Osteoblast (primary cell): Measurements from ENCODE around the gene ADGRD1. TPM values are rescaled to one million over a fixed set of nuclear protein-coding genes. Genes with fewer than 3 reads are reported as not detected.

Experiments used
- DNase-seq: peaks from one replicate; pipeline ENCODE4 v3.0.0; 2011; ENCODE audit warnings: low spot score, mixed read lengths; ENCODE audit not compliant: insufficient read length; ENCODE audit errors: missing footprints
- H2AFZ ChIP-seq: 2 replicates; pipeline ENCODE4 v1.6.0; 2011; ENCODE audit warnings: mild to moderate bottlenecking, low read length
- H3K27ac ChIP-seq: 2 replicates; pipeline ENCODE4 v1.5.1; 2011; ENCODE audit warnings: mild to moderate bottlenecking, low read depth, low read length, moderate library complexity
- H3K27me3 ChIP-seq: 2 replicates; pipeline ENCODE4 v1.6.0; 2012; ENCODE audit warnings: mild to moderate bottlenecking, control low read depth, inconsistent platforms, low read length, moderate library complexity; ENCODE audit not compliant: insufficient read depth
- H3K36me3 ChIP-seq: 2 replicates; pipeline ENCODE4 v1.5.1; 2011; ENCODE audit warnings: mild to moderate bottlenecking, low read length, control low read depth, moderate library complexity; ENCODE audit not compliant: insufficient read depth
- H3K4me1 ChIP-seq: 2 replicates; pipeline ENCODE4 v1.5.1; 2011; ENCODE audit warnings: mild to moderate bottlenecking, low read length, control low read depth, moderate library complexity; ENCODE audit not compliant: insufficient read depth
- H3K4me2 ChIP-seq: 2 replicates; pipeline ENCODE4 v1.6.0; 2011; ENCODE audit warnings: mild to moderate bottlenecking, low read length; ENCODE audit not compliant: insufficient read depth
- H3K4me3 ChIP-seq: fragments of 200-600 bp; sonication (generic); 3 replicates; pipeline ENCODE4 v1.5.1; 2012; ENCODE audit warnings: mild to moderate bottlenecking, low read length, inconsistent platforms; ENCODE audit not compliant: insufficient read depth
- H3K79me2 ChIP-seq: 2 replicates; pipeline ENCODE4 v1.6.0; 2012; ENCODE audit warnings: mild to moderate bottlenecking, low read length, control low read depth, inconsistent platforms; ENCODE audit not compliant: insufficient read depth
- H3K9me3 ChIP-seq: 2 replicates; pipeline ENCODE4 v1.5.1; 2011; ENCODE audit warnings: low read depth, low read length, control low read depth
- H4K20me1 ChIP-seq: 2 replicates; pipeline ENCODE4 v1.6.0; 2012; ENCODE audit warnings: mild to moderate bottlenecking, low read length, control low read depth; ENCODE audit not compliant: insufficient read depth
- total RNA-seq: library from RNA; depleted of rRNA; stranded (reverse); fragments of >200 nt; gene quantifications from 2 replicates; pipeline ENCODE4 v1.2.3, GENCODE V29; 2012
- TF ChIP-seq, protein P1 (sequence below): IDR thresholded peaks from 2 replicates; pipeline ENCODE4 v1.5.1; 2011; ENCODE audit warnings: mild to moderate bottlenecking, low read depth, low read length, moderate library complexity; ENCODE audit errors: extremely low read depth

The ADGRD1 gene
- total RNA-seq, 1 donor: 0.72 TPM

- no peak for DNase-seq
- Histone ChIP-seq H3K9me3 (no peaks in the 10 kb centered on the region), H3K4me3 (no peak overlapping the region), H3K27ac (no peak overlapping the region), H4K20me1 (no peaks in the 10 kb centered on the region), H2AFZ (no peak overlapping the region), H3K4me2 (no peak overlapping the region), H3K36me3 (no peaks in the 10 kb centered on the region), H3K27me3 (no peaks in the 10 kb centered on the region), H3K79me2 (no peaks in the 10 kb centered on the region), H3K4me1 (no peaks in the 10 kb centered on the region)
- TF ChIP-seq, protein P1, sequence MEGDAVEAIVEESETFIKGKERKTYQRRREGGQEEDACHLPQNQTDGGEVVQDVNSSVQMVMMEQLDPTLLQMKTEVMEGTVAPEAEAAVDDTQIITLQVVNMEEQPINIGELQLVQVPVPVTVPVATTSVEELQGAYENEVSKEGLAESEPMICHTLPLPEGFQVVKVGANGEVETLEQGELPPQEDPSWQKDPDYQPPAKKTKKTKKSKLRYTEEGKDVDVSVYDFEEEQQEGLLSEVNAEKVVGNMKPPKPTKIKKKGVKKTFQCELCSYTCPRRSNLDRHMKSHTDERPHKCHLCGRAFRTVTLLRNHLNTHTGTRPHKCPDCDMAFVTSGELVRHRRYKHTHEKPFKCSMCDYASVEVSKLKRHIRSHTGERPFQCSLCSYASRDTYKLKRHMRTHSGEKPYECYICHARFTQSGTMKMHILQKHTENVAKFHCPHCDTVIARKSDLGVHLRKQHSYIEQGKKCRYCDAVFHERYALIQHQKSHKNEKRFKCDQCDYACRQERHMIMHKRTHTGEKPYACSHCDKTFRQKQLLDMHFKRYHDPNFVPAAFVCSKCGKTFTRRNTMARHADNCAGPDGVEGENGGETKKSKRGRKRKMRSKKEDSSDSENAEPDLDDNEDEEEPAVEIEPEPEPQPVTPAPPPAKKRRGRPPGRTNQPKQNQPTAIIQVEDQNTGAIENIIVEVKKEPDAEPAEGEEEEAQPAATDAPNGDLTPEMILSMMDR: no peak
Observed at GRCh38 chr12:131021154-131021541, 67.4 kb downstream of the ADGRD1 start.

DNA sequence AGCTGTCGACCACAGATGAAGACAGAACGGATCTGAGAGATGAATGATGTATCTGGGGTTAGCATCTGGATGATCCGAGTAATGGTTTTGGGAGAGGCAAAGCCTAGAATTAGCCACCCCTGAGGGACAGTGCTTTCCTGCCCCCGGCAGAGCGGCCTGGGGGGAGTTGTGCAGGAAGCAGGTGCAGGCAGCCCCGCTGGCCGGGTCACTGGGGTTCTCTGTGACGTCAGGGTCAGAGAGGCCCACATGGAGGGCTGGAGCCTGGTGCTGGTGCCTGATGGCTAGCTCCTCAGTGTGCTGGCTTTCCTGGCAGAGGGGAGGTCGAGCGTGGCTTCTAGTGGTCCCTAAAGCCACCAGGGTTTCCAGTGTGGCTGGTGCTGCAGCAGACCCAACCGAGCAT lies 70.3 kb downstream of the ADGRD1 start:
- no peak overlapping the region for H2AFZ ChIP-seq
- no peaks in the 10 kb centered on the region for H3K27me3 ChIP-seq
- no peaks in the 10 kb centered on the region for H3K36me3 ChIP-seq
- no peak overlapping the region for H3K4me2 ChIP-seq
- H3K9me3 ChIP-seq: no peaks in the 10 kb centered on the region
- no peak overlapping the region for H3K4me3 ChIP-seq
- H3K79me2 ChIP-seq: no peaks in the 10 kb centered on the region
- DNase-seq: no peak
- no peaks in the 10 kb centered on the region for H4K20me1 ChIP-seq
- no peaks in the 10 kb centered on the region for H3K4me1 ChIP-seq
- TF ChIP-seq, protein P1: no peak
- no peak overlapping the region for H3K27ac ChIP-seq

DNA sequence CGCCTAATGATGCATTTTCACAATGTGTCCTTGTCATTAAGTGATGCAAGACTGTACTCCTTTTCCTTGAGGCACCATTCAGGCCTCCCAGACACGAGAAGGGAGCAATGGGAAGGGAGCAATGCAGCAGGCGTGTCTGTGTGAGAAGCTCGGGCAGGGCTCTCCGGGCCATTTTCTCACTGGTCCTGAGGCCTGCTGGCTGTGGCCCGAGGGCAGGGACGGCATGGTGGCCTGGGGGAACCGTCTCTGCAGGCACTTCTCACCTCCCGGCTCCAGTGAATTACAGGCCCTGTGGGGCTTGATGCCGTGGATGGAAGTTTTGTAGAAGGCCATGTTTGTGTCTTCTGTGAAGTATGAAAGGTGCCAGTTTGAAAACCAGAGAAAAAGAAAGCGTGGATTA lies 71.0 kb downstream of the ADGRD1 start:
- Histone ChIP-seq H3K4me1 (no peaks in the 10 kb centered on the region), H3K27ac (no peak overlapping the region), H3K4me3 (no peak overlapping the region), H2AFZ (no peak overlapping the region), H3K36me3 (no peaks in the 10 kb centered on the region), H4K20me1 (no peaks in the 10 kb centered on the region), H3K79me2 (no peaks in the 10 kb centered on the region), H3K4me2 (no peak overlapping the region), H3K9me3 (no peaks in the 10 kb centered on the region), H3K27me3 (no peaks in the 10 kb centered on the region)
- no peak for DNase-seq
- TF ChIP-seq, protein P1: no peak

DNA sequence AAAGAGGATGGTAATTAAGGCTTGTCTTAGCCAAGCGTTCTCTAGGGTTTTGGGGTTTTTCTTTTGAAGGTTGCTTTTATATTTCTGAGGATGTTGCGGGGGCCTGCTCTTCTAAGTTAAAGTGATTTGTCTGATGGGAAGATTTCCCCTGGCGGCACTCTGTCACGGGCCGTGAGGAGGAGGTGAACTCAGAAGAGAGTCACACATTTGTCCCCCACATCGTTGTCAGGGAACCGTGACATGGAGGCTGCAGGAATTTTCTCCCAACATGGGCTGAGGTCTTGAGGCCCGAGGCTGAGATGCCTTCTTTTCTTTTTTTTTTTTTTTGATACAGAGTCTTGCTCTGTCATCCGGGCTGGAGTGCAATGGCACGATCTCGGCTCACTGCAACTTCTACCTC lies 71.5 kb downstream of the ADGRD1 start:
- Histone ChIP-seq H3K4me1 (no peaks in the 10 kb centered on the region), H3K36me3 (no peaks in the 10 kb centered on the region), H3K4me2 (no peak overlapping the region), H3K4me3 (no peak overlapping the region), H3K27ac (no peak overlapping the region), H3K79me2 (no peaks in the 10 kb centered on the region), H3K9me3 (no peaks in the 10 kb centered on the region), H4K20me1 (no peaks in the 10 kb centered on the region), H2AFZ (no peak overlapping the region), H3K27me3 (no peaks in the 10 kb centered on the region)
- DNase-seq: no peak
- TF ChIP-seq, protein P1: no peak
